Duodenal mucosa (tissue), 2 donors: ENCODE data around the gene CAST.

Experiments
- H3K27ac ChIP-seq: one replicate; pipeline ENCODE4 v1.7.0; 2013; ENCODE audit warnings: low read depth, low read length
- H3K27me3 ChIP-seq, 2 donors: one replicate each; pipeline ENCODE4 v1.7.0; 2013; ENCODE audit warnings: low read length in 2 of 2, control low read depth in 1 of 2; ENCODE audit not compliant: insufficient read depth in 2 of 2, control insufficient read depth in 1 of 2
- H3K36me3 ChIP-seq, 2 donors: one replicate each; pipeline ENCODE4 v1.7.0; 2013; ENCODE audit warnings: low read length in 2 of 2, control low read depth in 1 of 2; ENCODE audit not compliant: insufficient read depth in 2 of 2, control insufficient read depth in 1 of 2
- H3K4me1 ChIP-seq, 2 donors: one replicate each; pipeline ENCODE4 v1.7.0; 2013; ENCODE audit warnings: low read length in 2 of 2, control low read depth in 1 of 2; ENCODE audit not compliant: insufficient read depth in 2 of 2, control insufficient read depth in 1 of 2
- H3K4me3 ChIP-seq, 2 donors: one replicate each; pipeline ENCODE4 v1.7.0; 2013; ENCODE audit warnings: low read length in 2 of 2, low read depth in 1 of 2
- H3K9ac ChIP-seq, 2 donors: one replicate each; pipeline ENCODE4 v1.7.0; 2013; ENCODE audit warnings: low read length in 2 of 2, low read depth in 1 of 2
- H3K9me3 ChIP-seq, 2 donors: one replicate each; pipeline ENCODE4 v1.7.0; 2013; ENCODE audit warnings: low read length in 2 of 2, control low read depth in 1 of 2; ENCODE audit not compliant: control insufficient read depth in 1 of 2

The CAST gene

DNA sequence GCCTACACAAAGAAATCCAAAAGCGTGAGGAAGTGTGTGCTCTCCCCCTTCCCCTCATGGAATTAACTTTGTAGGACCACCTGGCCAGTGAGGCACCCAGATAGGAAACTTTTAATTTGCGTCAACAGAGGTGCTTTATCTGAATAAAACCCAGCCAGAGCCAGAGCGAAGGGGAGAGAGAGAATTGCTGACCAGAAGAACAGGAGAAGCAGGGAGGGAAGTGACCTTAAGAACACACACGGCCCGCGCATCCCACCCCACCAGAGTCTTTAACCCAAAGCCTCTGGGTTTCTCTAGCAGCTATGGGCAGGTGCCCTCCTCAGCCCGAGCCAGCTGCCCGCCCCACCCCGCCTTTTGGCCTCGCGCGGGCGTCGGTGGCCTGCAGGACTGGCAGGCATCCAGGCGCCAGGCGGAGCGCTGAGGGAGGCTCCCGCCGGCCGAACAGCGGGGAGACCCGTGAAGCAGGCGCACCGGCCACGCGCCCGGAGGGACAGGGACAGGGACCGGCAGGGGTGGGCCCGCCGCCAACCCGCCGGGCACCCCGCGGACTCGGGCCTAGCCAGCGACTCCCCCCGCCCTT, 145.0 kb downstream of the CAST start:
- H3K4me1 ChIP-seq: peaks cover 38 to 42% of the 10 kb centered on the region in 2 donors

DNA sequence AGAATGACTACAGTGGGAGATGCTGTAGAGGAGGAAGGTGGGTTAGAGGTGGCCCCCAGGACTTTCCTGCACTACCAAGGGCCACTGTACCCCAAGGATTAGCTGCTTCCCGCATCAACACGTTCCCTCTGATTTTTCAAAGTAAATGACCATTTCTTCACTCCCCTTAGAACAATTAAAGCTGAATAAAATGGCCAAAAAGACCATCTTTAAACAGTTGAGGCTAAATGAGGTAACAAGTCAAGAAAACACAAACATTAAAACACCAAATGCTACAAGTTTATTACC, 146.3 kb downstream of the CAST start:
- Histone ChIP-seq H3K36me3 (peaks cover 0 to 3% of the 10 kb centered on the region in 2 donors), H3K4me1 (peaks cover 27 to 31% of the 10 kb centered on the region in 2 donors), H3K9me3 (no peaks in the 10 kb centered on the region), H3K4me3 (peak overlapping the region; percentile 90 to 92), H3K9ac (peak overlapping the region; percentile 92 to 99), H3K27me3 (no peaks in the 10 kb centered on the region), H3K27ac (peak overlapping the region; percentile 98)

More for the DNA sequence above, 145.0 kb downstream of the CAST start:
- Histone ChIP-seq H3K27me3 (no peaks in the 10 kb centered on the region), H3K9me3 (no peaks in the 10 kb centered on the region), H3K9ac (peak overlapping the region; percentile 92 to 99), H3K36me3 (peaks cover 0 to 9% of the 10 kb centered on the region in 2 donors), H3K27ac (peak overlapping the region; percentile 98), H3K4me3 (peak overlapping the region; percentile 90 to 92)

GRCh38 chr5:96808868-96809558, 146.8 kb downstream of the CAST start:
- H3K9ac ChIP-seq: peak overlapping the region; percentile 92 to 99
- H3K27ac ChIP-seq: no peak overlapping the region
- peak overlapping the region; percentile 90 to 92 for H3K4me3 ChIP-seq
- no peaks in the 10 kb centered on the region for H3K27me3 ChIP-seq
- H3K9me3 ChIP-seq: no peaks in the 10 kb centered on the region
- H3K36me3 ChIP-seq: no peaks in the 10 kb centered on the region
- H3K4me1 ChIP-seq: peaks cover 22 to 26% of the 10 kb centered on the region in 2 donors

DNA sequence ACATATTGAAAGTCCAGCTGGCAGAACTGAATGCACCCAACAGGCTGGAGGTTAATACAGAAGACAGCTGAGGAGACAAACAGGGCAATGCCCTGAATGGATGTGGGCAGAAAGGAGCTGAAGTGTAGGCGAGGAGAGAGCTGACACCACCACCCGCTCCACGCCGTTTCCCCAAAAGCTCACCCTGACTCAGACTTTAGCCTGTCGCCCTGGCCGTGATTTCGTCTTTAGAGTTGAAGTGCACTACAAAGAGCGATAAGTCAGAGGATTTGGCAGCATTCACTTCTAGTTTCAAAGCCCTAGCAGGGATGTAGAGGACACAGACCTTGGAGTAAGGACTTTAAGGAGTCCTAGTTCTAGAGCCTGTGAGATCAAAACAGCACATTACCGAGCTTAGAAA, 147.7 kb downstream of the CAST start:
- no peak overlapping the region for H3K27ac ChIP-seq
- H3K9me3 ChIP-seq: no peaks in the 10 kb centered on the region
- H3K9ac ChIP-seq: no peak overlapping the region
- no peaks in the 10 kb centered on the region for H3K27me3 ChIP-seq
- H3K36me3 ChIP-seq: no peaks in the 10 kb centered on the region
- peaks cover 16 to 21% of the 10 kb centered on the region in 2 donors for H3K4me1 ChIP-seq
- H3K4me3 ChIP-seq: no peak overlapping the region

GRCh38 chr5:96812851-96813250, 150.7 kb downstream of the CAST start:
- Histone ChIP-seq H3K4me3 (no peak overlapping the region), H3K9ac (no peak overlapping the region), H3K9me3 (no peaks in the 10 kb centered on the region), H3K27ac (no peak overlapping the region), H3K36me3 (no peaks in the 10 kb centered on the region), H3K27me3 (no peaks in the 10 kb centered on the region), H3K4me1 (peaks cover 12 to 15% of the 10 kb centered on the region in 2 donors)

- H3K9me3 ChIP-seq: no peaks in the 10 kb centered on the region
These were observed 151.9 kb downstream of the CAST start for GRCh38 chr5:96814041-96814440.

GRCh38 chr5:96816411-96816939, 154.3 kb downstream of the CAST start:
- H3K36me3 ChIP-seq: no peaks in the 10 kb centered on the region
- H3K27me3 ChIP-seq: no peaks in the 10 kb centered on the region
- no peak overlapping the region for H3K27ac ChIP-seq
- H3K9me3 ChIP-seq: no peaks in the 10 kb centered on the region
- H3K4me3 ChIP-seq: peak overlapping the region; percentile 18 to 22
- H3K9ac ChIP-seq: no peak overlapping the region
- peaks cover 9 to 12% of the 10 kb centered on the region in 2 donors for H3K4me1 ChIP-seq

More at GRCh38 chr5:96814041-96814440, 151.9 kb downstream of the CAST start:
- no peak overlapping the region for H3K9ac ChIP-seq
- no peak overlapping the region for H3K4me3 ChIP-seq
- no peaks in the 10 kb centered on the region for H3K27me3 ChIP-seq
- peaks cover 9 to 12% of the 10 kb centered on the region in 2 donors for H3K4me1 ChIP-seq
- H3K36me3 ChIP-seq: no peaks in the 10 kb centered on the region
- no peak overlapping the region for H3K27ac ChIP-seq

DNA sequence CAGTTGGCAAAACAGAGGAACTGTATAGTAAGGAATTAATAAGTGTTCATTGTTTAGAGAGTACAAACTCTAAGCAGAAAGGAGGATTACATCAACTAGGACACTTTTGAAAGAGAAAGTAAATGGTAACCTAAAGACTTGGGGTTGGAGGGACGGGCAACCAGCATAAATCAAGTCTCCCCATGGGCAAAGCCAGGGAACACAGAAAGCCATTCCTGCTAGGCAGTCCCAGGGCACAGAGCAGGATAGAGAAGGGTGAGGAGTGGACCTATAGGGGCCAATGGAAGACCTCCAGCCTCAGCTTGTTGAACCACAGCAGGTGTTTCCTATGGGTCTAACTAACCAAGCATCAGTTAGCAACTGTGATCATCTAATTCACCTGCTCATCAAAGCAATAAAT, 154.8 kb downstream of the CAST start:
- no peaks in the 10 kb centered on the region for H3K27me3 ChIP-seq
- H3K4me3 ChIP-seq: peak overlapping the region; percentile 18 to 22

DNA sequence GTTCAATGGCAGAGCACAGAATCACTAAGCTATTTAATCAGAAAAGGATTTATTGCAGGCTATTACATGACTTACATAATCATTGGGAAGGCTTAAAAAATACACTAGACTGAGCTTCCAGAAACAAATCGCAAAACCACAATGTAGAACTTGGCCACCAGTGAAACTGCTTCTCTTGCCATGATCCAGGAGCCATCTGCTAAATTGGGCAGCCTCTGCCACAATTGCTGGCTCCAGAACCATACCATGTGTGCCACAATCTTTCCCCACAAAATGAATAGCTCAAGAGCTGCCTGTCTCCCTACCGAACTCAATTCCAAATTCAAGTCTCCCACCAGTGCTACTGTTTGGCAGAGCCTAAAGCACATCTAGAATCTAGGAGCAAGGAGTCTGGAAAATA, 155.3 kb downstream of the CAST start:
- H3K27ac ChIP-seq: no peak overlapping the region
- no peaks in the 10 kb centered on the region for H3K9me3 ChIP-seq
- no peak overlapping the region for H3K4me3 ChIP-seq
- peaks cover 9 to 12% of the 10 kb centered on the region in 2 donors for H3K4me1 ChIP-seq
- no peak overlapping the region for H3K9ac ChIP-seq
- H3K36me3 ChIP-seq: no peaks in the 10 kb centered on the region
- H3K27me3 ChIP-seq: no peaks in the 10 kb centered on the region

More for the DNA sequence above, 154.8 kb downstream of the CAST start:
- Histone ChIP-seq H3K4me1 (peaks cover 9 to 12% of the 10 kb centered on the region in 2 donors), H3K9ac (no peak overlapping the region), H3K27ac (no peak overlapping the region), H3K9me3 (no peaks in the 10 kb centered on the region), H3K36me3 (no peaks in the 10 kb centered on the region)

- no peak overlapping the region for H3K9ac ChIP-seq
- H3K4me3 ChIP-seq: no peak overlapping the region
- H3K9me3 ChIP-seq: no peaks in the 10 kb centered on the region
- peaks cover 9 to 12% of the 10 kb centered on the region in 2 donors for H3K4me1 ChIP-seq
- H3K36me3 ChIP-seq: no peaks in the 10 kb centered on the region
- no peak overlapping the region for H3K27ac ChIP-seq
- no peaks in the 10 kb centered on the region for H3K27me3 ChIP-seq
These were observed 156.1 kb downstream of the CAST start for GRCh38 chr5:96818125-96818788.
